ENCODE measurements around the gene WWOX. TPM values are rescaled to one million over a fixed set of nuclear protein-coding genes. Genes with fewer than 3 reads are reported as not detected.

The WWOX gene
- total and polyA plus RNA-seq, 2 of the 13 experiments (the other 11 are each of a cell fraction or from before 2014, with no cell fraction given): 9.1 to 37.4 TPM

GRCh38 chr16:78297066-78297666 lies 197.7 kb downstream of the WWOX start (continued):
- TF ChIP-seq ZNF878 (CRISPR knock-in tag; IDR thresholded peaks at IDR 0.05) (peak; percentile 96), ARHGAP35 (CRISPR knock-in tag; IDR thresholded peaks at IDR 0.05; ENCODE audit: borderline replicate concordance) (no peak), ZNF710 (CRISPR knock-in tag; IDR thresholded peaks at IDR 0.05; ENCODE audit: borderline replicate concordance) (peak; percentile 95), GMEB1 (CRISPR knock-in tag; IDR thresholded peaks at IDR 0.05; ENCODE audit: borderline replicate concordance) (peak; percentile 68; the same call in 1 of the 2 replicates), ZNF576 (CRISPR knock-in tag; IDR thresholded peaks at IDR 0.05) (no peak), ZNF232 (CRISPR knock-in tag; IDR thresholded peaks at IDR 0.05; ENCODE audit: borderline replicate concordance) (peak; percentile 86; the same call in 1 of the 2 replicates), TRIM22 (IDR thresholded peaks at IDR 0.05) (no peak), MYNN (CRISPR knock-in tag; IDR thresholded peaks at IDR 0.05; ENCODE audit: low read depth) (no peak), SALL1 (CRISPR knock-in tag; IDR thresholded peaks at IDR 0.05) (peak; percentile 100), MIXL1 (CRISPR knock-in tag; IDR thresholded peaks at IDR 0.05) (peak; percentile 99), HNRNPL (IDR thresholded peaks at IDR 0.05; ENCODE audit: low read depth, low read length) (no peak), SMC3 (IDR thresholded peaks at IDR 0.05; ENCODE audit: low read length) (peak; percentile 51), CSRNP1 (CRISPR knock-in tag; IDR thresholded peaks at IDR 0.05) (no peak), ZFP91 (CRISPR knock-in tag; IDR thresholded peaks at IDR 0.05; ENCODE audit: borderline replicate concordance) (no peak; the same call in 1 of the 2 replicates), JUND (CRISPR knock-in tag; IDR thresholded peaks at IDR 0.05) (peak; percentile 77)
- TF ChIP-seq, protein P1, sequence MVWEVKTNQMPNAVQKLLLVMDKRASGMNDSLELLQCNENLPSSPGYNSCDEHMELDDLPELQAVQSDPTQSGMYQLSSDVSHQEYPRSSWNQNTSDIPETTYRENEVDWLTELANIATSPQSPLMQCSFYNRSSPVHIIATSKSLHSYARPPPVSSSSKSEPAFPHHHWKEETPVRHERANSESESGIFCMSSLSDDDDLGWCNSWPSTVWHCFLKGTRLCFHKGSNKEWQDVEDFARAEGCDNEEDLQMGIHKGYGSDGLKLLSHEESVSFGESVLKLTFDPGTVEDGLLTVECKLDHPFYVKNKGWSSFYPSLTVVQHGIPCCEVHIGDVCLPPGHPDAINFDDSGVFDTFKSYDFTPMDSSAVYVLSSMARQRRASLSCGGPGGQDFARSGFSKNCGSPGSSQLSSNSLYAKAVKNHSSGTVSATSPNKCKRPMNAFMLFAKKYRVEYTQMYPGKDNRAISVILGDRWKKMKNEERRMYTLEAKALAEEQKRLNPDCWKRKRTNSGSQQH (CRISPR knock-in tag; IDR thresholded peaks at IDR 0.05; ENCODE audit: low read depth): peak; percentile 88
- TF ChIP-seq, protein P2, sequence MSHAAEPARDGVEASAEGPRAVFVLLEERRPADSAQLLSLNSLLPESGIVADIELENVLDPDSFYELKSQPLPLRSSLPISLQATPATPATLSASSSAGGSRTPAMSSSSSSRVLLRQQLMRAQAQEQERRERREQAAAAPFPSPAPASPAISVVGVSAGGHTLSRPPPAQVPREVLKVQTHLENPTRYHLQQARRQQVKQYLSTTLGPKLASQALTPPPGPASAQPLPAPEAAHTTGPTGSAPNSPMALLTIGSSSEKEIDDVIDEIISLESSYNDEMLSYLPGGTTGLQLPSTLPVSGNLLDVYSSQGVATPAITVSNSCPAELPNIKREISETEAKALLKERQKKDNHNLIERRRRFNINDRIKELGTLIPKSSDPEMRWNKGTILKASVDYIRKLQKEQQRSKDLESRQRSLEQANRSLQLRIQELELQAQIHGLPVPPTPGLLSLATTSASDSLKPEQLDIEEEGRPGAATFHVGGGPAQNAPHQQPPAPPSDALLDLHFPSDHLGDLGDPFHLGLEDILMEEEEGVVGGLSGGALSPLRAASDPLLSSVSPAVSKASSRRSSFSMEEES (CRISPR knock-in tag; IDR thresholded peaks at IDR 0.05): peak; percentile 100
